ENCODE measurements around the gene NACC2.

Gene NACC2

DNA sequence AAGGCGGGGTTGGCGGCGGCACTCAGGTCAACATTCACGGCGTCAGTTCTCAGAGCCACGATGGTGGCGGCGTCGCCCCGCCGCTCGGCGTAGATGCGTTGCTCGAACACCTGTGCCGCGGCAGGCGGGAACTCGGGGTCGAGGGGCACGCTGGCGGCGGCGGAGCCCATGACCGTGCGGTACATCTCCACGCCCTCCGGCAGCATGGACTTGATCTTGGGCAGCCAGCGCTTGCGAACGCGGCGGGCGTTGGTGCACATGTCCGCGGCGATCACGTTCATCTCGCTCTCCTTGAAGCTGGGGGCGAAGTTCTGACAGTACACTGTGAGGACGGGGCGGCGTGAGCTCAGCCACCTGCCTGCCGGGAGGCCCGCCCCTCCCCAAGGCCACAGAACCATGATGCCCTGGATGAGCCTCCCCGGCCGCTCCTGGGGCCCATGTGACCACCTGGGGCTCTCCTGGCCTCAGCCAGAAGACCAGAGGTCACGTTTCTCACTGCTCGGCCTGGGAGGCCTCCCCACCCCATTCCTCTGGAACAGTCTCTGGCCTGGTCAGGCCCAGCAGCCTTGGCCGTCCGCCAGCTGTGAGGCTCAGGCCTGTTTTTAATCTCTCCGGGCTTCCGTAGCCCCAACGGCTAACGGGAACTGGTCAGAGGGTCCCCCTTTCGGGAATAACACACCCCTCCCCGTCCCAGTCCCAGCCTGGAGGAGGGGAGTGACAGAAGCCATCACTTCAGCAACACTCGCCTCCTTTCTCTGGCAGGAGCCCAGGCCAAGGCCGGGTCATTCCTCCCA, 83.2 kb downstream of the NACC2 start:
- TF ChIP-seq, protein P1, sequence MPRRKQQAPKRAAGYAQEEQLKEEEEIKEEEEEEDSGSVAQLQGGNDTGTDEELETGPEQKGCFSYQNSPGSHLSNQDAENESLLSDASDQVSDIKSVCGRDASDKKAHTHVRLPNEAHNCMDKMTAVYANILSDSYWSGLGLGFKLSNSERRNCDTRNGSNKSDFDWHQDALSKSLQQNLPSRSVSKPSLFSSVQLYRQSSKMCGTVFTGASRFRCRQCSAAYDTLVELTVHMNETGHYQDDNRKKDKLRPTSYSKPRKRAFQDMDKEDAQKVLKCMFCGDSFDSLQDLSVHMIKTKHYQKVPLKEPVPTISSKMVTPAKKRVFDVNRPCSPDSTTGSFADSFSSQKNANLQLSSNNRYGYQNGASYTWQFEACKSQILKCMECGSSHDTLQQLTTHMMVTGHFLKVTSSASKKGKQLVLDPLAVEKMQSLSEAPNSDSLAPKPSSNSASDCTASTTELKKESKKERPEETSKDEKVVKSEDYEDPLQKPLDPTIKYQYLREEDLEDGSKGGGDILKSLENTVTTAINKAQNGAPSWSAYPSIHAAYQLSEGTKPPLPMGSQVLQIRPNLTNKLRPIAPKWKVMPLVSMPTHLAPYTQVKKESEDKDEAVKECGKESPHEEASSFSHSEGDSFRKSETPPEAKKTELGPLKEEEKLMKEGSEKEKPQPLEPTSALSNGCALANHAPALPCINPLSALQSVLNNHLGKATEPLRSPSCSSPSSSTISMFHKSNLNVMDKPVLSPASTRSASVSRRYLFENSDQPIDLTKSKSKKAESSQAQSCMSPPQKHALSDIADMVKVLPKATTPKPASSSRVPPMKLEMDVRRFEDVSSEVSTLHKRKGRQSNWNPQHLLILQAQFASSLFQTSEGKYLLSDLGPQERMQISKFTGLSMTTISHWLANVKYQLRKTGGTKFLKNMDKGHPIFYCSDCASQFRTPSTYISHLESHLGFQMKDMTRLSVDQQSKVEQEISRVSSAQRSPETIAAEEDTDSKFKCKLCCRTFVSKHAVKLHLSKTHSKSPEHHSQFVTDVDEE (CRISPR knock-in tag; IDR thresholded peaks at IDR 0.05), result peak; percentile 51; the same call in 1 of the 2 replicates
- TF ChIP-seq ZNF70 (CRISPR knock-in tag; IDR thresholded peaks at IDR 0.05) (peak; percentile 31; the same call in 1 of the 2 replicates), OSR1 (CRISPR knock-in tag; IDR thresholded peaks at IDR 0.05) (no peak)
- ATAC-seq, result peak; percentile 64

DNA sequence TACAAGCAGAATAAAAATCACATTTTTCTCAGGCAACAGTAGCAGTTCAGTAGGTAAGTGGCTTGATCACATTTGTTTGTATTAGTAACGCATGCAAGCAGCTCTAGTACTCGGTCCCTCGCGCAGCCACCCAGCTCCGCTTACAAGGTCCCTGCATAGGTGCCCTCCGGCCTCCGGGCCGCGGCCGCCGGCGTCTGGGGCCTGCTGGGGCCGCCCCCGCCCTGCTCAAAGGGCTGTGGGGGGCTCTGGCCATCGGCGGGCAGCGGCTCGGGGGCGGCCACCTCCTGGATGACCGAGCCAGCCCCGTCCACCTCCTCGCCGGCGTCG, 83.8 kb downstream of the NACC2 start:
- no peak for TF ChIP-seq OSR1 (CRISPR knock-in tag; IDR thresholded peaks at IDR 0.05)
- TF ChIP-seq ZNF70 (CRISPR knock-in tag; IDR thresholded peaks at IDR 0.05), result no peak
- no peak for TF ChIP-seq CSDC2 (CRISPR knock-in tag; IDR thresholded peaks at IDR 0.05)
- no peak for TF ChIP-seq TCF4 (CRISPR knock-in tag; IDR thresholded peaks at IDR 0.05; ENCODE audit: borderline replicate concordance)
- no peak for TF ChIP-seq ZNF8 (CRISPR knock-in tag; IDR thresholded peaks at IDR 0.05)
- TF ChIP-seq, protein P2, sequence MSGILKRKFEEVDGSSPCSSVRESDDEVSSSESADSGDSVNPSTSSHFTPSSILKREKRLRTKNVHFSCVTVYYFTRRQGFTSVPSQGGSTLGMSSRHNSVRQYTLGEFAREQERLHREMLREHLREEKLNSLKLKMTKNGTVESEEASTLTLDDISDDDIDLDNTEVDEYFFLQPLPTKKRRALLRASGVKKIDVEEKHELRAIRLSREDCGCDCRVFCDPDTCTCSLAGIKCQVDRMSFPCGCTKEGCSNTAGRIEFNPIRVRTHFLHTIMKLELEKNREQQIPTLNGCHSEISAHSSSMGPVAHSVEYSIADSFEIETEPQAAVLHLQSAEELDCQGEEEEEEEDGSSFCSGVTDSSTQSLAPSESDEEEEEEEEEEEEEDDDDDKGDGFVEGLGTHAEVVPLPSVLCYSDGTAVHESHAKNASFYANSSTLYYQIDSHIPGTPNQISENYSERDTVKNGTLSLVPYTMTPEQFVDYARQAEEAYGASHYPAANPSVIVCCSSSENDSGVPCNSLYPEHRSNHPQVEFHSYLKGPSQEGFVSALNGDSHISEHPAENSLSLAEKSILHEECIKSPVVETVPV (CRISPR knock-in tag; IDR thresholded peaks at IDR 0.05), result no peak
- no peak for TF ChIP-seq ZFP3 (CRISPR knock-in tag; IDR thresholded peaks at IDR 0.05)
- TF ChIP-seq SNAI2 (CRISPR knock-in tag; IDR thresholded peaks at IDR 0.05), result no peak
- TF ChIP-seq BACH2 (CRISPR knock-in tag; IDR thresholded peaks at IDR 0.05; ENCODE audit: borderline replicate concordance), result no peak
- no peak for TF ChIP-seq GLIS3 (CRISPR knock-in tag; IDR thresholded peaks at IDR 0.05)
- no peak for TF ChIP-seq ZC3H10 (CRISPR knock-in tag; IDR thresholded peaks at IDR 0.05)
- TF ChIP-seq, protein P1 (CRISPR knock-in tag; IDR thresholded peaks at IDR 0.05), result no peak
- TF ChIP-seq, protein P3, sequence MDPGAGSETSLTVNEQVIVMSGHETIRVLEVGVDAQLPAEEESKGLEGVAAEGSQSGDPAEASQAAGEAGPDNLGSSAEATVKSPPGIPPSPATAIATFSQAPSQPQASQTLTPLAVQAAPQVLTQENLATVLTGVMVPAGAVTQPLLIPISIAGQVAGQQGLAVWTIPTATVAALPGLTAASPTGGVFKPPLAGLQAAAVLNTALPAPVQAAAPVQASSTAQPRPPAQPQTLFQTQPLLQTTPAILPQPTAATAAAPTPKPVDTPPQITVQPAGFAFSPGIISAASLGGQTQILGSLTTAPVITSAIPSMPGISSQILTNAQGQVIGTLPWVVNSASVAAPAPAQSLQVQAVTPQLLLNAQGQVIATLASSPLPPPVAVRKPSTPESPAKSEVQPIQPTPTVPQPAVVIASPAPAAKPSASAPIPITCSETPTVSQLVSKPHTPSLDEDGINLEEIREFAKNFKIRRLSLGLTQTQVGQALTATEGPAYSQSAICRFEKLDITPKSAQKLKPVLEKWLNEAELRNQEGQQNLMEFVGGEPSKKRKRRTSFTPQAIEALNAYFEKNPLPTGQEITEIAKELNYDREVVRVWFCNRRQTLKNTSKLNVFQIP (CRISPR knock-in tag; IDR thresholded peaks at IDR 0.05; ENCODE audit: borderline replicate concordance, low read depth), result no peak
- no peak for TF ChIP-seq ISL1 (CRISPR knock-in tag; IDR thresholded peaks at IDR 0.05)
- TF ChIP-seq, protein P4, sequence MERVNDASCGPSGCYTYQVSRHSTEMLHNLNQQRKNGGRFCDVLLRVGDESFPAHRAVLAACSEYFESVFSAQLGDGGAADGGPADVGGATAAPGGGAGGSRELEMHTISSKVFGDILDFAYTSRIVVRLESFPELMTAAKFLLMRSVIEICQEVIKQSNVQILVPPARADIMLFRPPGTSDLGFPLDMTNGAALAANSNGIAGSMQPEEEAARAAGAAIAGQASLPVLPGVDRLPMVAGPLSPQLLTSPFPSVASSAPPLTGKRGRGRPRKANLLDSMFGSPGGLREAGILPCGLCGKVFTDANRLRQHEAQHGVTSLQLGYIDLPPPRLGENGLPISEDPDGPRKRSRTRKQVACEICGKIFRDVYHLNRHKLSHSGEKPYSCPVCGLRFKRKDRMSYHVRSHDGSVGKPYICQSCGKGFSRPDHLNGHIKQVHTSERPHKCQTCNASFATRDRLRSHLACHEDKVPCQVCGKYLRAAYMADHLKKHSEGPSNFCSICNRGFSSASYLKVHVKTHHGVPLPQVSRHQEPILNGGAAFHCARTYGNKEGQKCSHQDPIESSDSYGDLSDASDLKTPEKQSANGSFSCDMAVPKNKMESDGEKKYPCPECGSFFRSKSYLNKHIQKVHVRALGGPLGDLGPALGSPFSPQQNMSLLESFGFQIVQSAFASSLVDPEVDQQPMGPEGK (CRISPR knock-in tag; IDR thresholded peaks at IDR 0.05; ENCODE audit: borderline replicate concordance), result no peak
- ATAC-seq, result no peak

DNA sequence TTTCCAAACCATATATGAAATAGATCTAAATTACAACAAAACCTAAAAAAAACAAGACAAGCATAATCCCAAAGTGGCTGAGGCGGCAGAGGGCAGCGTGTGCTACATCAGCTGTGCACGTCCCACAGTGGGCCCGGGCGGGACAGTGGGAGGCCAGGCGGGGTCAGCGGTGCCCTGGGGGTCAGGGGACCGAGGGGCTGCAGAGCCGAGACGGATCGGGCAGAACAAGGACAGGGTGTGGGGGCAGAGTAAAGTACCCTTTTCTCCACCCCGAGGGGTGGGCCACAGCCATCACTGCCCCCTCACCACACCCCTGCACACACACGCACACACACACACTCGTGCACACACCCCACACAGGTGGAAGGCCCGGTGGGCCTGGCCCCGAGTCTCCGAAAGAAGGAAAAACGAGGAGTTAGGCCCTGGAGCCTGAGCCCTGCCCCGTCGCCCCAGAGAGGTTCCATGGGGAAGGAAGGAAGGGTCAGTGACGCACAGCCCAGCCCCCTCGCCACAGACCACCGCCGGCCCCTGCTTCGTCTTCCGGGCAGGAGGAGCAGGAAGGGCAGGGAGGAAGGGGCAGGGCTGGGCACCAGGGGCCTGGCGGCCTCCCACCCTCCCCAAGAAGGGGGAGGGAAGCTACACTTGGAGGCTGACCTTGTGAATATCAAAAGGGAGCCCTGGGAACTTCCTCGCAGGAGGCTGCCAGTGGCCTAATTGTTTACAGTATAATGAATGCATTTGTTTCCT, 84.3 kb downstream of the NACC2 start:
- no peak for ATAC-seq
- TF ChIP-seq, protein P1 (CRISPR knock-in tag; IDR thresholded peaks at IDR 0.05), result no peak
- TF ChIP-seq RARB (CRISPR knock-in tag; IDR thresholded peaks at IDR 0.05) (no peak), BACH2 (CRISPR knock-in tag; IDR thresholded peaks at IDR 0.05; ENCODE audit: borderline replicate concordance) (no peak), ZNF565 (CRISPR knock-in tag; conservative IDR thresholded peaks at IDR 0.05; ENCODE audit: low read depth) (no peak)
- TF ChIP-seq, protein P3 (CRISPR knock-in tag; IDR thresholded peaks at IDR 0.05; ENCODE audit: borderline replicate concordance, low read depth), result no peak
- TF ChIP-seq, protein P4 (CRISPR knock-in tag; IDR thresholded peaks at IDR 0.05; ENCODE audit: borderline replicate concordance), result no peak
